ENCODE results near the gene TSSK1B. TPM values are rescaled to one million over a fixed set of nuclear protein-coding genes. Genes with fewer than 3 reads are reported as not detected.

TSSK1B gene
- total RNA-seq, 1 donor from 2014 or later, result not detected

DNA sequence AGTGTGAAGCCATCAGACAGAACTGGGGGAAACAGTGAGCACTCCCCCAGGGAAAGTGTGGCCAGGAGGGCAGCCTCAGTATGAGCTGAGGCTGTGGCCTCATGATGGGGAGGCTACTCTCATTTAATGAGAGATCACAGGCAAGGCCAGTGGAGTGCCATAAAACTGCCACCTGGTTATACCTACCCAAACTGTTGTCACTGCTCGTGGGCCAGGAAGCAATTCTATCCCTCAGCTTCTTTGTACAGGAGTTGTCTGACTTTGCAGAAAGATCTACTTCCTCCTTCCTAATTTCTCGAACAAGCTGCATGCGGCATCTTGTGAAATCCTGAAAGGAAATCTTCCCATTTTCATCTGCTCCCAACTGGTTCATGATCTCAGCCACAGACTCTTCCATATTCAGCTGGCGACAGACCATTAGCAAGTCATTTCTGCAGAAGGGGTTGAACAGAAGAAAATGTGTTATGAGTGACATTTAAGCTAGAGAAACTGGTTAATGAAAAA, 50.0 kb downstream of the TSSK1B start:
- no peak overlapping the region for H3K4me2 ChIP-seq
- H3K4me3 Mint-ChIP-seq, result no peak overlapping the region
- H3K27ac Mint-ChIP-seq, result no peak overlapping the region
- no peak for TF ChIP-seq EZH2 (IDR thresholded peaks at IDR 0.05)
- no peak for TF ChIP-seq EZH2phosphoT487 (IDR thresholded peaks at IDR 0.05)
- TF ChIP-seq, protein P1, sequence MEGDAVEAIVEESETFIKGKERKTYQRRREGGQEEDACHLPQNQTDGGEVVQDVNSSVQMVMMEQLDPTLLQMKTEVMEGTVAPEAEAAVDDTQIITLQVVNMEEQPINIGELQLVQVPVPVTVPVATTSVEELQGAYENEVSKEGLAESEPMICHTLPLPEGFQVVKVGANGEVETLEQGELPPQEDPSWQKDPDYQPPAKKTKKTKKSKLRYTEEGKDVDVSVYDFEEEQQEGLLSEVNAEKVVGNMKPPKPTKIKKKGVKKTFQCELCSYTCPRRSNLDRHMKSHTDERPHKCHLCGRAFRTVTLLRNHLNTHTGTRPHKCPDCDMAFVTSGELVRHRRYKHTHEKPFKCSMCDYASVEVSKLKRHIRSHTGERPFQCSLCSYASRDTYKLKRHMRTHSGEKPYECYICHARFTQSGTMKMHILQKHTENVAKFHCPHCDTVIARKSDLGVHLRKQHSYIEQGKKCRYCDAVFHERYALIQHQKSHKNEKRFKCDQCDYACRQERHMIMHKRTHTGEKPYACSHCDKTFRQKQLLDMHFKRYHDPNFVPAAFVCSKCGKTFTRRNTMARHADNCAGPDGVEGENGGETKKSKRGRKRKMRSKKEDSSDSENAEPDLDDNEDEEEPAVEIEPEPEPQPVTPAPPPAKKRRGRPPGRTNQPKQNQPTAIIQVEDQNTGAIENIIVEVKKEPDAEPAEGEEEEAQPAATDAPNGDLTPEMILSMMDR (IDR thresholded peaks at IDR 0.05), result no peak
- H3K27ac ChIP-seq, result no peak overlapping the region
- H3K4me1 Mint-ChIP-seq, result peaks cover 14% of the 10 kb centered on the region
- no peak overlapping the region for H3K4me3 ChIP-seq
- H3K79me2 ChIP-seq (ENCODE audit: low read depth), result no peaks in the 10 kb centered on the region
- no peaks in the 10 kb centered on the region for H3K27me3 ChIP-seq
- H3K9ac ChIP-seq, result no peak overlapping the region
- peaks cover 6% of the 10 kb centered on the region for H3K9me3 ChIP-seq (ENCODE audit: low read depth)
- peaks cover 5% of the 10 kb centered on the region for H3K27me3 Mint-ChIP-seq (ENCODE audit: insufficient read depth, low read depth)
- no peak overlapping the region for H2AFZ ChIP-seq (replicated peaks)
- H3K4me1 ChIP-seq, result peaks cover 20% of the 10 kb centered on the region
- H3F3A ChIP-seq (ENCODE audit: low read depth), result peaks cover 3% of the 10 kb centered on the region
- no peak for DNase-seq (ENCODE audit: low spot score)
- peaks cover 11% of the 10 kb centered on the region for H3K9me3 Mint-ChIP-seq
- peaks cover 9% of the 10 kb centered on the region for H3K36me3 Mint-ChIP-seq
- H4K20me1 ChIP-seq (ENCODE audit: low read depth), result no peaks in the 10 kb centered on the region
- H3K36me3 ChIP-seq, result no peaks in the 10 kb centered on the region

DNA sequence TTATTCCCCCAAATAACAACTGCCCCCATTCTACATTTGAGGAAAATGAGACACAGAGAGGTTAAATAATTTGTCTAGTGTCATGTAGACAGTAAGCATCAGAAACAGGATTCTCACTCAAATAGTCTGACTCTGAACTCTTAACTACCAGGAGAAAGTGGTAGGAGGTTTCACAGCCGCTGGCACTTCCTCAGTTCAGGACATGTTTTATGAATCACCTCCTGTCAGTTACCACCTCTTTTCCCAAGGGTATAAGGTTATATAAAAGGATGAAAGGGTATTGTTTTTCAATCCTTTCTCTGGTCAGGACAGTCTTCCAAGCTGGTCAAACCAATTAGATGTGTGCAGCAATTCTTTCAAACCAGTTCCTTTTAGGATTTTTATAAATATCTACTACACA, 52.1 kb downstream of the TSSK1B start:
- H3K9me3 ChIP-seq (ENCODE audit: low read depth), result no peaks in the 10 kb centered on the region
- H3K4me1 Mint-ChIP-seq, result peaks cover 3% of the 10 kb centered on the region
- no peaks in the 10 kb centered on the region for H3F3A ChIP-seq (ENCODE audit: low read depth)
- H3K36me3 ChIP-seq, result no peaks in the 10 kb centered on the region
- H3K4me1 ChIP-seq, result peaks cover 9% of the 10 kb centered on the region
- no peak overlapping the region for H3K4me2 ChIP-seq
- no peak overlapping the region for H2AFZ ChIP-seq (replicated peaks)
- no peak overlapping the region for H3K4me3 Mint-ChIP-seq
- H3K27me3 ChIP-seq, result no peaks in the 10 kb centered on the region
- no peaks in the 10 kb centered on the region for H3K36me3 Mint-ChIP-seq
- no peak overlapping the region for H3K4me3 ChIP-seq
- no peak for DNase-seq (ENCODE audit: low spot score)
- H3K9me3 Mint-ChIP-seq, result no peaks in the 10 kb centered on the region
- no peaks in the 10 kb centered on the region for H3K79me2 ChIP-seq (ENCODE audit: low read depth)
- H3K27ac Mint-ChIP-seq, result no peak overlapping the region
- no peaks in the 10 kb centered on the region for H4K20me1 ChIP-seq (ENCODE audit: low read depth)
- TF ChIP-seq EZH2phosphoT487 (IDR thresholded peaks at IDR 0.05), result no peak
- TF ChIP-seq EZH2 (IDR thresholded peaks at IDR 0.05), result no peak
- TF ChIP-seq, protein P1 (IDR thresholded peaks at IDR 0.05), result no peak
- H3K27ac ChIP-seq, result no peak overlapping the region
- H3K9ac ChIP-seq, result no peak overlapping the region
- H3K27me3 Mint-ChIP-seq (ENCODE audit: insufficient read depth, low read depth), result peaks cover 3% of the 10 kb centered on the region

Other genes with a start within 250 kb of the TSSK1B start
- gene MCC, start 53.5 kb upstream of the TSSK1B start, total RNA-seq (ENCODE audit: low replicate concordance), result 2.5 and 3.4 TPM in 2 replicates
- 15.1 and 18.5 TPM in 2 replicates for gene YTHDC2, start 78.7 kb upstream of the TSSK1B start, total RNA-seq (ENCODE audit: low replicate concordance)